ENCODE measurements around the gene SOWAHB. TPM values are rescaled to one million over a fixed set of nuclear protein-coding genes. Genes with fewer than 3 reads are reported as not detected.

Gene SOWAHB
- total RNA-seq, 4 donors from 2014 or later, result 19.3 to 63.2 (median 33.1) TPM

DNA sequence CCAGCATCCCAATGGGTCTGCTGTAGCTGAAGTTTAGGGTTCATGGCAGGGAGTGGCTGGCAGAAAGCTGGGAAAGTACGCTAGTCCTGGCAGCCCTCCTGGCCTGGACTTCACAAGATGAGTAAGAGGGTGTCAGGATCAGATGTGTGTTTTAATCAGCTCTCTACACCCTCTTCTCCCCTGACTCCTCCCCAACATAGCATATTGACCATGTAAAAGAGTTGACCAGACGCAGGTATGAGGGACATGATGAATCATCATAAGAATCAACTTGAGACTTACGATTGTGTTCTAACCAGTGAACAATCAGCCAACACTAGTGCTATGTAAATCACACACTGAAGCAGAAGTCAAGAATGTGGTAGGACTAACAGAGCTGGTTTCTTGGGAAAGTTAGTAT, 5.3 kb downstream of the SOWAHB start:
- Histone ChIP-seq H3K4me1 (peaks cover 2 to 28% (median 9%) of the 10 kb centered on the region in 4 donors), H3K9me3 (no peaks in the 10 kb centered on the region), H3K27ac (no peak overlapping the region), H3K4me3 (no peak overlapping the region), H3K36me3 (no peaks in the 10 kb centered on the region), H3K27me3 (peaks cover 26% of the 10 kb centered on the region)
- no peak for DNase-seq
- intact Hi-C loops (cut with DNase I; ENCODE audit: low total_unique reads), result no loop called here
- WGBS, 2 donors (ENCODE audit: low coverage in 1 of 2), result 61% methylated on average over 3 of the region's 3 CpGs; no CpG with 5 or more reads in 1 of the 2 donors
- in situ Hi-C loops (cut with MboI; ENCODE audit: low pct_ligation_motif_present in 1 of 4, low pct_unique_long_range_greater_than_20kb in 1 of 4, low sequenced_read_pairs in 3 of 4), result no loop called here
- TF ChIP-seq EP300 (IDR thresholded peaks at IDR 0.05; ENCODE audit: low read depth) (no peak), POLR2A (IDR thresholded peaks at IDR 0.05) (no peak), POLR2AphosphoS5 (IDR thresholded peaks at IDR 0.05) (no peak)
- TF ChIP-seq, protein P1, sequence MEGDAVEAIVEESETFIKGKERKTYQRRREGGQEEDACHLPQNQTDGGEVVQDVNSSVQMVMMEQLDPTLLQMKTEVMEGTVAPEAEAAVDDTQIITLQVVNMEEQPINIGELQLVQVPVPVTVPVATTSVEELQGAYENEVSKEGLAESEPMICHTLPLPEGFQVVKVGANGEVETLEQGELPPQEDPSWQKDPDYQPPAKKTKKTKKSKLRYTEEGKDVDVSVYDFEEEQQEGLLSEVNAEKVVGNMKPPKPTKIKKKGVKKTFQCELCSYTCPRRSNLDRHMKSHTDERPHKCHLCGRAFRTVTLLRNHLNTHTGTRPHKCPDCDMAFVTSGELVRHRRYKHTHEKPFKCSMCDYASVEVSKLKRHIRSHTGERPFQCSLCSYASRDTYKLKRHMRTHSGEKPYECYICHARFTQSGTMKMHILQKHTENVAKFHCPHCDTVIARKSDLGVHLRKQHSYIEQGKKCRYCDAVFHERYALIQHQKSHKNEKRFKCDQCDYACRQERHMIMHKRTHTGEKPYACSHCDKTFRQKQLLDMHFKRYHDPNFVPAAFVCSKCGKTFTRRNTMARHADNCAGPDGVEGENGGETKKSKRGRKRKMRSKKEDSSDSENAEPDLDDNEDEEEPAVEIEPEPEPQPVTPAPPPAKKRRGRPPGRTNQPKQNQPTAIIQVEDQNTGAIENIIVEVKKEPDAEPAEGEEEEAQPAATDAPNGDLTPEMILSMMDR (IDR thresholded peaks at IDR 0.05), result no peak

DNA sequence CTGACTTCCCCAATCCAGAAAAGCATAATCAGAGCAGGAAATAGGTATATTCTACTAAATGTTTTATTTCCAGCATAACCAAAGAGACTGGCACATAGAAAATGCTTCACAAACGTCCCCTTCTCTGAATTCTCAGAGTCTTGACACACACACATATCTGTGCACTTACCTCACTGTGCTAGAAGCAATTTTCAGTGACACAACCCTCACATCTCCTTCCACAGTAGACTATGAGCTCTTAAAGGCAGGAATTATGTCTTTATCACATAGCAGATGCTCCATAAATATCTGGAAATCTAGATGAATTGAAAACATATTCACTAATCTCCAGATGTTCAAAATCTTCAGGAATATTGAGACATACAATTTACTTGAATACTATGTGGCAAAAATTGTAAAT, 5.9 kb downstream of the SOWAHB start:
- in situ Hi-C loops (cut with MboI; ENCODE audit: low pct_ligation_motif_present in 1 of 4, low pct_unique_long_range_greater_than_20kb in 1 of 4, low sequenced_read_pairs in 3 of 4), result no loop called here
- H3K36me3 ChIP-seq, result no peaks in the 10 kb centered on the region
- peaks cover 2 to 24% (median 6%) of the 10 kb centered on the region in 4 donors for H3K4me1 ChIP-seq
- TF ChIP-seq, protein P1 (IDR thresholded peaks at IDR 0.05), result no peak
- TF ChIP-seq EP300 (IDR thresholded peaks at IDR 0.05; ENCODE audit: low read depth), result no peak
- TF ChIP-seq POLR2A (IDR thresholded peaks at IDR 0.05), result no peak
- no peak for TF ChIP-seq POLR2AphosphoS5 (IDR thresholded peaks at IDR 0.05)
- H3K9me3 ChIP-seq, result no peaks in the 10 kb centered on the region
- intact Hi-C loops (cut with DNase I; ENCODE audit: low total_unique reads), result no loop called here
- 38 to 42% methylated on average over 1 of the region's 1 CpG for WGBS, 2 donors (ENCODE audit: low coverage in 1 of 2)
- DNase-seq, result no peak
- peaks cover 20% of the 10 kb centered on the region for H3K27me3 ChIP-seq
- H3K4me3 ChIP-seq, result no peak overlapping the region
- no peak overlapping the region for H3K27ac ChIP-seq

DNA sequence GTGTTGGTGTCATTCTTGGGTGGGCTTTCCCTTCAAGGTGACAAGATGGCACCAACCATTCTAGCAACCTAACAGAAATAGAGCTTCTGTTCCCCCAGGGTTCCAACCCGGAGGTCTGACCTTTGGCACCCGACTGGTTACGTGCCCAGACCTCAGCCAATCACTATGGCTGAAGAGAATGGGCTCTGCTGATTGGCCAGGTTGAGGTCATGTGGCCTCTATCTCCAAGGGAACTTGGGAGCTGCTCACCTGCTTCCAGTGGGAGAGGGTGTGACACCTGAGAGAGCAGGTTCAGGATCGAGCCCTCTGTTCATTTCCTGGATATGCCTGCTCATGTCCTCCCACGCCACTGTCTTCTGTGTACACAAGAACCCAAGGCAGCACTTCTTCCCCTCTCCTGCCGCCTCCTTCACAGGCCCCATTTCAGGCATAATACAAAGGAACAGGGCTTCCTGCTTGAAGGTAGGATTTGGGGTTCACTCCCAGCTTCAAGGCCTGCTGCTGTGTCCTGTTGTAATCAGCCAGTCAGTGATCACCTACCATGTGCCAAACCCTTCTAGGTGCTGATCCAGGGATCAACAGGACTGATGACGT, 11.0 kb downstream of the SOWAHB start:
- Histone ChIP-seq H3K9me3 (no peaks in the 10 kb centered on the region), H3K27ac (no peak overlapping the region), H3K36me3 (no peaks in the 10 kb centered on the region), H3K4me1 (peaks cover 0 to 11% (median 5%) of the 10 kb centered on the region in 4 donors), H3K27me3 (no peaks in the 10 kb centered on the region), H3K4me3 (no peak overlapping the region)
- TF ChIP-seq EP300 (IDR thresholded peaks at IDR 0.05; ENCODE audit: low read depth) (no peak), POLR2A (IDR thresholded peaks at IDR 0.05) (no peak), POLR2AphosphoS5 (IDR thresholded peaks at IDR 0.05) (no peak)
- TF ChIP-seq, protein P1 (IDR thresholded peaks at IDR 0.05), result no peak
- intact Hi-C loops (cut with DNase I; ENCODE audit: low total_unique reads) (no loop called here), in situ Hi-C loops (cut with MboI; ENCODE audit: low pct_ligation_motif_present in 1 of 4, low pct_unique_long_range_greater_than_20kb in 1 of 4, low sequenced_read_pairs in 3 of 4) (no loop called here)
- WGBS, 2 donors (ENCODE audit: low coverage in 1 of 2), result 98% methylated on average over 7 of the region's 7 CpGs; no CpG with 5 or more reads in 1 of the 2 donors
- DNase-seq, result no peak

DNA sequence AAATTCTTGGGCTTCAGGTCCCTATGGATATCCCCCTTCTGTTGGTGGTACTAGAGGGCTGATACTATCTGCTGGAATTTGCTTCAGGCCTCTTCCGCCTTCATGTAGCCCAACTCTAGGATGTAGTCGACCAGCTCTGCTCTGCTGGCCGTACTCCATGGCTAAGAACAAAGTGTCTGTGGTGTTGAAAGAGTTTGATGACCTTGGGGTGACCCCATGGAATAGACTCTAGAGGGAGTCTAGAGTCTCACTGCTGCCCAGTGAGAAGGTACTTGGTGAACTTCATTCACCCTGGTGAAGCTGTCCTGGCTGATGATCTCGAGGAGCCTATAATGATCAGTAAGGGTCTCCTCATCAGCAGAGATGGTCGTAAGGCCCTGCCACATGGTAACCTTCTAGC, 11.7 kb downstream of the SOWAHB start:
- Histone ChIP-seq H3K9me3 (no peaks in the 10 kb centered on the region), H3K4me1 (peaks cover 0 to 15% (median 8%) of the 10 kb centered on the region in 4 donors), H3K4me3 (no peak overlapping the region), H3K27ac (no peak overlapping the region), H3K36me3 (no peaks in the 10 kb centered on the region), H3K27me3 (no peaks in the 10 kb centered on the region)
- TF ChIP-seq EP300 (IDR thresholded peaks at IDR 0.05; ENCODE audit: low read depth) (no peak), POLR2AphosphoS5 (IDR thresholded peaks at IDR 0.05) (no peak), POLR2A (IDR thresholded peaks at IDR 0.05) (no peak)
- TF ChIP-seq, protein P1 (IDR thresholded peaks at IDR 0.05), result no peak
- WGBS, 2 donors (ENCODE audit: low coverage in 1 of 2), result 89 to 100% methylated on average over 1 to 5 of the region's 5 CpGs
- intact Hi-C loops (cut with DNase I; ENCODE audit: low total_unique reads), result no loop called here
- in situ Hi-C loops (cut with MboI; ENCODE audit: low pct_ligation_motif_present in 1 of 4, low pct_unique_long_range_greater_than_20kb in 1 of 4, low sequenced_read_pairs in 3 of 4), result no loop called here
- DNase-seq, result no peak

Data from transverse colon (tissue), 4 donors.